ENCODE data around the gene DLG2.

GRCh38 chr11:83918476-83918875 lies 1708.7 kb downstream of the DLG2 start:
- no peak for TF ChIP-seq POLR2A (IDR thresholded peaks at IDR 0.05)
- TF ChIP-seq CTCF (IDR thresholded peaks at IDR 0.05) = no peak

All from ovary (tissue), 3 donors.